HG03439 (cell line): ENCODE results near the gene CC2D2A.

Experiments
- ATAC-seq: cut with Tn5 transposase; IDR thresholded peaks from one replicate; pipeline ENCODE4 v1.9.1; 2021; ENCODE audit warnings: mild to moderate bottlenecking, moderate library complexity; ENCODE audit not compliant: unreplicated experiment

Gene CC2D2A

GRCh38 chr4:15469402-15470127 lies at the start of gene CC2D2A:
Gene CC2D2A, plus strand, starts transcription at chr4:15469882. Its CDS starts 6,051 bp downstream, at chr4:15475933.
- no peak for ATAC-seq

DNA sequence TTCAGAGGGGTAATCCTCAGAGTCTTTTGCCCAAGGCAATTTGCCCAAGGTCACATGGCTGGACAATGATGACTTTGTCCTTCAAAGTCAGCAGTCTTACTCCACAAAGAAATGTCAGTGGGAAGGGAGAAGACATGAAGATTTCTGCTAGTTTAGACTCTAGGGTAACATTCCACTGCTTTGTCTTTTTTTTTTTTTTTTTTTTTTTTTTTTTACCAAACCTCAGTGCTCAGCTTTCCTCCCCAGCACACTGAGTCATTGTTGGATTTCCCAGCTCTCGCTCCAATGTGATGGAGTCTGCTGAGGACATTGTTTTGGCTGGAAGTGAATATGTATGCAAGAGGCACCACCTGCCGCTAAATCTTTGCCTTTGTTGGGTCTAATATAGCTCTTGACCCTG lies 49.0 kb upstream of the CC2D2A start:
- ATAC-seq: no peak

DNA sequence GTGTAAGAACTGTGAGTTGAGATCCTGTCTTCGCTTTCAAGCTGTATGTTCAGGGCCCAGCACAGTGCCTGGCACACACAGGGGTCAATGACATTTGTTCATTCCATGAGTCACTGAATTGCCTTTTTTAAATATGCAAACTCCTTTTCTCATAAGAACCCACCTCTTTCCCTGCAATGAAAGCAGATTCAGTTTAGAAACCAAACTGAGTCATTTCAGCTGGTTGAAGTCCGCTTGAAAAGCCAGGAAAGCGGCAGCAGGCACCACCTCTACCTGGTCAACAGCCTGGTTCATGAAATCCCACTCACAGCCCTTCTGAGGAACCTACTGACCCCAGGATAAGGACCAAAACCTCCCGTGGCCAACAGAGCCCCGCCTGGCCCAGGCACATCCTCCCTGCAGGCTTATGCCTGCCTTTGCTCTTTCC lies 46.4 kb upstream of the CC2D2A start:
- ATAC-seq: peak; percentile 53

- no peak for ATAC-seq
Measured at GRCh38 chr4:15425520-15425919, 44.2 kb upstream of the CC2D2A start.

- ATAC-seq: no peak
Measured at GRCh38 chr4:15427161-15427560, 42.5 kb upstream of the CC2D2A start.

GRCh38 chr4:15427701-15428100 lies 42.0 kb upstream of the CC2D2A start, which contains the start of gene C1QTNF7:
Gene C1QTNF7, plus strand, starts transcription at chr4:15428033. Its CDS starts 7,711 bp downstream, at chr4:15435744.
- ATAC-seq: no peak

DNA sequence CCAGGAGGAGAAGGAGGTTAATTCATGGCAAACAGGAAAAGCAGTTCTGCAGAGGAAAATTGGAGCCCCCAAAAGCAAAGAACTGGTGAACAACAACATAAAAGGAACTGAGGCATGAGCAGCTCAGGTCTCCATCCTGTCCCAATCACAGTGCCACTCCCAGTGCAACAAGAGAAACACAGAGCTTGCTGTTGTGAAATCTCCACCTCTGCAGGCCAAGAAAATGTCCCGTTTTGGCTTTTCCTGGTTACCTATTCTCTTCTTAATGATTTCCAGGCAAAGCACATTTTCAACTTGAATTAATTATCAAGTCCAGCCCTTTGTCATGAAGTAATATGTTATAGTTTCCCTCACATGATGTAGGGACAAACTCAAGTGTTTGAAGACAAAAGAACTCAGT lies 41.1 kb upstream of the CC2D2A start:
- ATAC-seq: no peak

GRCh38 chr4:15434091-15434490 lies 35.6 kb upstream of the CC2D2A start:
- ATAC-seq: no peak

GRCh38 chr4:15434676-15435075 lies 35.0 kb upstream of the CC2D2A start:
- ATAC-seq: no peak

DNA sequence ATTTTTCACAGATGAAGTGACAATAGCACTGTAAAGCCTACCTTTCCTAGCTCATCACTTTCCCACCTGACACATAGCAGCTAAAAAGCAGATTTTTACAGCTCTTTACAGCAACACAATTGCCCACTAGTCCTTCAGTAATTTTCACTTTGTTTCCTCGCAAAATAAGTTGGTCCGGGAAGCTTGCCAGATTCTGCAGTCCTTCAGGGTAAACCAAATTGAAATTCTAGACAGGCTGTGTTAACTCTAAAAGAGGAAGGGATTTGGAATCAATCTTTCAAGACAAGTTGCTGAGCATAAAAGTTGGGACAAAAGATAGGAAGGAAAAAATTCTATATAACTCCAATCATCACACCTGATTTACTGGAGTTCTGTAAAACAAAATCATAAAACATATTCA lies 33.2 kb upstream of the CC2D2A start:
- ATAC-seq: no peak

- ATAC-seq: no peak
Measured at GRCh38 chr4:15438939-15439524, 30.6 kb upstream of the CC2D2A start.

GRCh38 chr4:15443371-15444160 lies 26.1 kb upstream of the CC2D2A start:
- ATAC-seq: no peak

DNA sequence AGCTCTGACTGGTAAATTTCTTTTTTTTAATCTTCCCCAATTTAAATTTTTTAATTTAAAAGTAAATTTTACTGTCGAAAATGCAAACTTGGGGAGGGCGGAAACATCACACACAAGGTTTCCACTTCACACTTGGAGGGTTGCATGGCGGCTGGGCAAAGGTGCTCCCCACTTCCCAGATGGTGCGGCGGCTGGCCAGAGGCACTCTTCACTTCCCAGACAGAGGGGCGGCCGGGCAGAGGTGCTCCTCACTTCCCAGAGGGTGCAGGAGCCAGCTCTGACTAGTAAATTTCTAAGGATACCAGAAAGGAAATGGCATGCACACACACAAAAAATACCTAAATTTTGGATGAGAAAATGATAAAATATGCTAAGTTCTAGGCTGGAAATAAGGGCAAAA lies 25.4 kb upstream of the CC2D2A start:
- ATAC-seq: no peak

- no peak for ATAC-seq
Measured at GRCh38 chr4:15444879-15445547, 24.7 kb upstream of the CC2D2A start.

- ATAC-seq: no peak
Measured at GRCh38 chr4:15451181-15451865, 18.4 kb upstream of the CC2D2A start.

GRCh38 chr4:15451866-15452765 lies 17.6 kb upstream of the CC2D2A start:
- no peak for ATAC-seq

GRCh38 chr4:15455290-15455689 lies 14.4 kb upstream of the CC2D2A start:
- no peak for ATAC-seq

DNA sequence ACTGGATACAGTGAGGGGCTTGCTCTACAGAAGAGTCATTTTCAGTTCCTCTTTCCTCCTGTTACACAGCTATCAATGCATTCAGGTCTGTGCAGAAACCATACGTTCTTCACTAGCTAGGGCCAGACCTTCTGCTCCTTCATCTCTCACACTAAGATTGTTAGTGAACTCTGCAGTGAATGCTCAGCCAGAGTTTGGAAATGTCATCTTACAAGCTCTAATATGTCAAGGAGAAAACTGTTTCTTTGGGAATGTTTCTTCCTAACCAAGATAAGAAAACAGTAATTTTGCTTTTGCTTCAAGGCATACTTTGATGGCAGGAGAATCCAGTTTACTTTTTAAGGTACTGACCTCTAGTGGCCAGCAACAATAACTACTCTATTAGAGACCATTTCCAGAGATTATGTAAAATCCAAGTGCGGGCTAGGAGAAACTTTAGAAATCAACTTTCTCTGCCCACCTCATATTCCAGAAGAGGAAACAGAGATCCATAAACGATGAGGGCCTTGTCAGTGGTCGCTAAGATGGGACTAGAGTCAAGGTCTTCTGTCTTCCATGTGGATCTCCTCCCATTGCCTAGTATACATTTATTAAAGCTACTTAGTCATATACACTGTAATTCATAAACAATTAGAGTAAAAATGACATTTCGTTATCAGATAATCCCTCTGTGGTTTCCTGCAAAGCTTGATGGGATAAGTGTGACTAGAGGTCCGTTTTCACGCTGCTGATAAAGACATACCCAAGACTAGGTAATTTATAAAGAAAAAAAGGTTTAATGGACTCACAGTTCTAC lies 12.1 kb upstream of the CC2D2A start:
- peak; percentile 85 for ATAC-seq

DNA sequence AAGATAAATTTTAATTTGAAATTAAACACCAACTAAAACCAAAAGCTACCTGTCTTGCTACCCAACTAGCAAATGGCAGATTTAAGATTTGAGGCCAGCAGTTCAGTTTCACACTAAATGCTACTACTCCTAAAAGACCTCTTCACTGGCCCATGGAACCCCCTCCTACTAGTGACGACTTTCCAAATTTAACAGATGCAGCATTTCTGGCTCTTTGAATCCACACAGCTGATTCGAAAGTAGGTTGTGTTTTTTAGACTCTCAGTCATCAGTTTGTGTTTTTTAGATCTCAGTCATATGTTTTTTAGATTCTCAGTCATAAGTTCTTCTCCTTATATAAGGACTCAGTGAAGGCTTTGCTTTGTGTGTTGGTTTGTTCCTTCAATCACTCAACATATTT lies 11.1 kb upstream of the CC2D2A start:
- no peak for ATAC-seq
